Activated CD8-positive, alpha-beta memory T cell treated with anti-CD3 and anti-CD28 coated beads, Interleukin-2, amount 50 U/mL, for 24 hours (primary cell): Measurements from ENCODE around the gene TJP1.
"Not testable (repeated sequence)": the region's sequence is repeated elsewhere in the genome, so short reads cannot be mapped to it uniquely, and the experiment has no call there.

ENCODE experiments used
- DNase-seq: peaks from one replicate; pipeline ENCODE4 v3.0.0-alpha.2; 2020; ENCODE audit errors: extremely low read depth

Gene TJP1

DNA sequence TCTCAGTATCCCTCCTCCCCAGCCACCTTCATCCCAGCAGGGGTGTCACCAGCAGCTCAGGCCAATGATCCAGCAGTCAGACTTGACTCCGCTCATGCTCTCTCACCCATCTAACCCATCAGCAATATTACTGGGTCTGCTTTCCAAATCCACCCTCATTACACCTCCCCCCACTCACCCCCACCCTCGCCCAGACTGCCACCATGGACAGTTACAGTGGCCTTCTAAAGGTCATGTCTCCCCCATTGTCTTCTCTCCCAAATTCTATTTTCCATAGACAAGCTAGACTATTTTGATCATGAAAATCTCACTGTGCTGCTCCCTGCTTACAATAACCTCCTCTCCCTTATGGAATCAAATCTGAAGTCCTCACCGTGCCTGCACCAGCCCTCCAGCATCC, 156.0 kb downstream of the TJP1 start:
- no peak for DNase-seq

DNA sequence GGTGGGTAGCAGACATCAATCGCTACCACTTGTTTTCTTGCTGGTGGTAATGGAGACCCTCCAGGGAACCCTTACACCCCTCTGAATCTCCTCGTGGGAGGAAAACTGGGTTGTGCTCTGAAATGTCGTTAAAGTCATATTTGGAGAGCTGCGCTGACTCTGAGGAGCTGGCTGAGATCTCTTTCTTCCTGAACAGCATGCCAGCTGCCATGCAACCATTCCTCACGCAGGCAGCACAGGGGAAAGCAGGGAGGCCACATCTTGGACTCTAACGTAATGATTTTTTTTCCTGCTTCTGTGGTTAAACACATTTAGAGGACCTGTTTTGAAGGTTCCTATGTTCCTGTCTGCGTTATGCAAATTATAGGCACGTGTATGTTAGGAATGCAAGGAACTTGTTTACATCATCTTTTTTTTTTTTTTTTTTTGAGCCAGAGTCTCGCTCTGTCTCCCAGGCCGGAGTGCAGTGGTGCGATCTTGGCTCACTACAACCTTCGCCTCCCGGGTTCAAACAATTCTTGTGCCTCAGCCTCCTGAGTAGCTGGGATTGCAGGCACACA, 156.7 kb downstream of the TJP1 start:
- DNase-seq: no peak

DNA sequence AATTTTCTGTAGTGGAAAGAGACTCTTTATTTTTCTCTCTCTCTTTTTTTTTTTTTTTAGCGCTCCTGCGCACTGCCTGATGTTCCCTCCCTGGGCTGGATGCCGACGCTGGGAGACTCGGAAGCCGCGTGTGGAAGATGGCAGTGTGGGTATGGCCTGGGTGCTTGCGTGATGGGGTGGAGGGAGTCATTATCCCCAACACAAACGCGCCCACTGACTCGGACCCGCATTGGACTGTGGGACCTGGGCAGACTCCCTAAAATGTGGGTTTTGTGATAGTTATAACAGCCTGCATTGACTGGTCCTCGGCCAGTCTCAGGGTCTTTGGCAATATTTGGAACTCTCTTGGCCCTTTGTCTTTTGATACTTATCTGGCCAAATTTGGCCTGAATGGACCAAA, 157.9 kb downstream of the TJP1 start:
- no peak for DNase-seq

DNA sequence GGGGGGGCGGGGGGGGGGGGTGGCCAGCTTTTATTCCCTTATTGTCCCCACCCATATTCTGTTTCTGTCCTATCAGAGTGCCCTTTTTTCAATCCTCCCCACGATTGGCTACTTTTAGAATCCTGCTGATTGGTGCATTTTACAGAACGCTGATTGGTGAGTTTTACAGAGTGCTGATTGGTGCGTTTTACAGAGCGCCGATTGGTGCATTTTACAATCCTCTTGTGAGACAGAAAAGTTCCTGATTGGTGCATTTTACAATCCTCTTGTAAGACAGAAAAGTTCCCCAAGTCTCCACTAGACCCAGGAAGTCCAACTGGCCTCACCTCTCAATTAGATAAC, 164.8 kb downstream of the TJP1 start:
- not testable (repeated sequence) for DNase-seq

DNA sequence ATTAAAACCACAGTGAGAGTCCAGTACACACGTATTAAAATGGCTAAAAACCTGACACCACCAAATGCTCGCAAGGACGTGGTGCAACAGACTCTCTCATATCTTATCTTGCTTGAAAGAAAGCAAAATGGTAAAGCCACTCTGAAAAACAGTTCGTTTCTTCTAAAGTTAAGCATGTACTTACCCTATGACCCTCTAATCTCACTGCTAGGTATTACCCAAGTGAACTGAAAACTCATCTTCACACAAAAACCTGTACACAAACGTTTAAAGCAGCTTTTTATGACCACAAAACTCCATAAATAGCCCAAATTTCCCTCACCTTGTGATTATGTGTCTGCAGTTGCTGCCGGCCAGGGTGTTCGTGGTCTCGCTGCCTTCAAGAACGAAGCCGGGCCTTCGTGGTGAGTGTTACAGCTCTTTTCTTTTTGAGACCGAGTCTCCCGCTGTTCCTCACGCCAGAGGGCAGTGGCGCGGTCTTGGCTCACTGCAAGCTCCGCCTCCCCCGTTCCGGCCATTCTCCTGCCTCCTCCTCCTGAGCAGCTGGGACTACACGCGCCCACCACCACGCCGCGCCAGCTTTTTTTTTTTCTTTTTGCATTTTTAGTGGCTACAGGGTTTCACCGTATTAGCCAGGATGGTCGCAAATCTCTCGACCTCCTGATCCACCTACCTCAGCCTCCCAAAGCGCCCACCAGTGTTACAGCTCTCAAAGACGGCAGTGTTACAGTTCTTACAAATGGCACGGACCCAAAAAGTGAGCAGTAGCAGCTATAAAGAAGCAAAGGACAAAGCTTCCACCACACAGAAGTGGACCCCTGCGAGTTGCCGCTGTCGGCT, 165.4 kb downstream of the TJP1 start:
- DNase-seq: no peak

DNA sequence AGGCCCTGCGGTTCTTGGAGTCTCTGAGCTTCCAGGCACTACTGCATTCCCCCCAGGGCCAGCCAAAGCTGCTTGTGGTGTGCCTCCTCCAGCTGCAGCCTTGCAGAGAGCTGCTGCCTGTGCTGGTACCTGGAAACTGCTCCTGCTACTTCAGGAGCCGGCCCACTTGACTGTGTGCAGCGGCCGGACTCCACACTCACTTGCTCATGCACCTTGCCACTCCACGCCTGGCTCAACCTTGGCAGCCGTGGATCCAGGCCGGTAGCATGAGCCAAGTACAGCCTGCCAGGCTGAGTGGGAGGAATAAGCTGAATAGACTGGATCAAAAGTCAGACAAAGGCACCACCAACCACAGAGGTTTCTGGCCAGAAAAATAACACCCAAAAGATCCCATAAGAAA, 169.7 kb downstream of the TJP1 start:
- no peak for DNase-seq

DNA sequence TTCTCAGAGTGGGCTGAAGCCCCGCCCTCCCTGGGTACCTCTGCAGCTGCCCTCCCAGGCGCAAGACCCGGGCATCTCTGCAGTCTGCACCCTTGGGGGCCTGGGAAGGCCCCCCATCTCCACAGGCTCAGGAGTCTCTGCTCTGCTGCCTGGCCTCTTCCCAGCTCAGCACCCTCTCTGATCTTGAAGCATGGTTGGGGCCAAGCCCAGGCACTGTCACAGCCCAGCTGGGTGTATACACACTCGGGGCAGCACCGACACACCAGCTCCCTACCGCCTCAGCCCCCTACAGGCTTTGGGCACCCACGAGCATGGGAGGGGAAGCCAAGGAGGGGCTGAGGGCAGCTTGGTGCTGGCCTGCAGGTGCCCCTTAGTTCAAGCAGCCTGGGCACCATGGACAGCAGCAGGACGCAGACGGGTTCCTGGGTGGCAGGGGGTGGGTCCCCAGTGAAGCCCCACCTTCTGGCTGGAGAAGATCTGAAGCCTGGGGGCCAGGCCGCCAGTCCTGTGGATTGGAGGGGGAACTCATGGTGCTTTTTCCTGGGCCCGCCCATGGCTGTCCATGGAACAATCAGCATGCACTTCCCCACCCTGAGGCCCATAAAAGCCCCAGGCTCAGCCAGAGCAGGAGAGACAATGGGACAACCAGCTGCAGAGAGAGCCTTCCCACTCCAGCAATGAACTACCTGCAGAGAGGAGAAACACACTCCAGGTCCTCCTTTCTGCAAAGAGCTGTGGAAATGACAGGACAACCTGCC, 170.6 kb downstream of the TJP1 start:
- DNase-seq: no peak
